ENCODE data around the gene IGFN1. TPM values are rescaled to one million over a fixed set of nuclear protein-coding genes. Genes with fewer than 3 reads are reported as not detected.

Gene IGFN1
- total RNA-seq, 1 donor from 2014 or later, result 0.86 TPM

GRCh38 chr1:201184307-201185122 is 6.1 kb upstream of the IGFN1 start:
- peak; percentile 77 for TF ChIP-seq CTCF (conservative IDR thresholded peaks at IDR 0.05; ENCODE audit: low read depth, low read length)
- H3K4me3 ChIP-seq (ENCODE audit: low read depth, low read length), result no peak overlapping the region
- peak; percentile 63 for DNase-seq (ENCODE audit: low read depth)

- DNase-seq (ENCODE audit: low read depth), result no peak
- TF ChIP-seq CTCF (conservative IDR thresholded peaks at IDR 0.05; ENCODE audit: low read depth, low read length), result no peak
- no peak overlapping the region for H3K4me3 ChIP-seq (ENCODE audit: low read depth, low read length)
These were observed 5.5 kb upstream of the IGFN1 start for GRCh38 chr1:201185123-201185453.

DNA sequence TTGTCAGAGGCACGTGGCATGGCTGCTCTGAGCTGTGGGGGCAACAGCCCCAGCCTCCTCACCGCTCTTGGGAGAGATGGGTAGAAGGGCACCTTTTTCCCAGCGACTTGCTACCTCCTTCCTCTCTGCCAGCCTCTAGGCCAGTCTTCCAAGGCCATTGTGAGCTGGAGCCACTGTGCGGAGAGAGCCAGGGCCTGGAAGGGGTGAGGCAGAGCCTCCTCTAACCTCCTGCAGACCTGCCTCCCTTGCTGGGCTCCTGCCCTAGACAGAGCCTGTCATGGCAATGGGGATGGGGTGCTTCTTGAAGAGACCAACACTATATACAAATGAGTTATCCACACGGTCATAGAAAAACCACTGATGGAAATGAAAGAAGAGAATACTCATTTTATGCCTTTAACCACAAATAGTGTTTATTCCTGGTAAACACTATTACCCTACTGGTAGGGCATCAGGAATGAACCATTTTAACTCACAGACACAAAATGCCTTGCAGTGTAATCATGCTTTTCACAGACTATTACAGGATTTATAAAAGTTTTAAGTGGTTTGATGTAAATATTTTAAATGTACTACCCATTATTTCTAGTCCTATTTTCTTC is 5.0 kb upstream of the IGFN1 start:
- no peak for TF ChIP-seq CTCF (conservative IDR thresholded peaks at IDR 0.05; ENCODE audit: low read depth, low read length)
- H3K4me3 ChIP-seq (ENCODE audit: low read depth, low read length), result no peak overlapping the region
- no peak for DNase-seq (ENCODE audit: low read depth)

DNA sequence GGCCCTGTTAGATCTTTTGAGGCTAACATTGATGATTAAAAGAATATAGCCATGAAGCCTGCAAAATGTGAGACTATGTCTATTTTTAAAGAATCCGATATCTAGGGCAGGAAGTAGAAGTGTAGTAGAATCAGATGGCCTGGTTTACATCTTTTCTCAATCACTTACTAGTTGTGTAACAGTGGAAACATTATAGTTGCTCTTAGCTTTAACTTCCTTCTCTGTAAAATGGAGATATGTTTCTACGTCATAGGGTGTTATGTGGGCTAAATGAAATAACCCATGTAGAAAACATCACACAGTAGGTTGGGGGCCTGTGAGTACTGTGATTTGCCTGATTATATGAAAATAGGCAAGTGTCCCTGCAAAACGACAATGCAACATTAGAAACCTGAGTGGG is 4.4 kb upstream of the IGFN1 start:
- no peak for DNase-seq (ENCODE audit: low read depth)
- no peak overlapping the region for H3K4me3 ChIP-seq (ENCODE audit: low read depth, low read length)
- TF ChIP-seq CTCF (conservative IDR thresholded peaks at IDR 0.05; ENCODE audit: low read depth, low read length), result no peak

DNA sequence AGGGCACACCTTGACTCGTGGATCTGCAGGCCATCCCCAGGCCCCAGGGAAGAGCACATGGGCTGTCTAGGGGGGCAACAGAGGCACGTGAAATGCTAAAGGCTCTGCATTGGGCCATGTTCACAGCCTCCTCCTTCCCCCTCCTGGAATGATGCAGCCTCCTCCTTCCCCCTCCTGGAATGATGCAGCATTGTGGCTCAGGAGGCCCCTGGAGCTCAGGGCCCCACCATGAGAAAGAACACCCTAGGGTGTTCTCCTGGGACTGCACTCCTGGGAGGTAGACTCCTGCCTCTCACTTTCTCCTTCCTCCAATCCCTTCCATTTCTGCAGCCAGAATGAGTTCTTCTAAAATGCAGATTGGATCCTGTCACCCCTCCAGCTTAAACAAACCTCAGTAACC is 1.5 kb upstream of the IGFN1 start:
- no peak for DNase-seq (ENCODE audit: low read depth)
- H3K4me3 ChIP-seq (ENCODE audit: low read depth, low read length), result no peak overlapping the region
- TF ChIP-seq CTCF (conservative IDR thresholded peaks at IDR 0.05; ENCODE audit: low read depth, low read length), result no peak

DNA sequence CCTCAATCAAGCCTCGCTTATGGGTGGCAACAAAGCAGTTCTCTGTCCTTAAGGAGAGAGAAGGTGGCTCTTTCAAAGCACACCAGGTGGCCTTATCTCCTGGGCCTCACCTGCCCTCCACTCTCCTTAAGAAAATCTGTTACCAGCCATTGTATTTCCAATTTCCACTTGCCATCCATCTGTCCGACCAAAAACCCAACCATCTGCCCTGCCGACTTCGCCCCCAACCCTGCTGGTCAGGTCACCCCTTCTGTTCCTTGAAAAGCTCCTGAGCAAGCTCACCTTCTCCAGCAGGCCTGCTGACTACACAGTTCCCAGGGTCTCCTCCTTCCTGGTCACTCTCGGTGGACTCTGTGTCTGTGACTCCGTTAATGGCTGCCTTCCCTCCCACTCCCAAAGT is 619 bp upstream of the IGFN1 start:
- no peak for DNase-seq (ENCODE audit: low read depth)
- TF ChIP-seq CTCF (conservative IDR thresholded peaks at IDR 0.05; ENCODE audit: low read depth, low read length), result no peak
- H3K4me3 ChIP-seq (ENCODE audit: low read depth, low read length), result no peak overlapping the region
